Astrocyte (in vitro differentiated cells and primary cell): ENCODE results near the gene DDX21.

ENCODE experiments used
- CTCF ChIP-seq: IDR thresholded peaks from 2 replicates; pipeline ENCODE4 v1.5.1; 2011; ENCODE audit warnings: low read depth, mild to moderate bottlenecking, inconsistent platforms, low read length, moderate library complexity; ENCODE audit not compliant: insufficient read depth
- EZH2 ChIP-seq: IDR thresholded peaks from 2 replicates; pipeline ENCODE4 v1.6.1; 2012; ENCODE audit warnings: mild to moderate bottlenecking, low read length, inconsistent platforms; ENCODE audit not compliant: insufficient read depth

DNA sequence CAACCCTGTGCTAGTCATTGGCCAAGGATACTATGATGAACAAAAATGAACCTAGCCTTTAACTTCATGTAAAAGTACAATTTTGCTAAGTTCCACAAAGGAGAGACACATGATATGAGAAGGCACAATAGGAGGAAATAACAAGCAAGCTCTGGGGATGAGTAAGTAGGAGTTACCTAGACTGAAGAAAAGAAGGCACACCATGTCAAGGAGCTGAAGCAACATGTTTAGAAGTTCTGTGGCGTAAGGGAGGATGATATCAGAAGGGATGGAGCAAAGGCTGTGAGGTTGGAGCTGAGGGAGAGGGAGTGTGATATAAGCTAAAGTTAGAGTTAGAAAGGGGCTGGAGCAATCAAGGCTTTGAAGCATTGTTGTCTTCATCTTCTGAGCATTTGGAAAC lies 58.2 kb downstream of the DDX21 start:
- TF ChIP-seq CTCF = no peak
- TF ChIP-seq EZH2 = no peak
